Adipocyte (in vitro differentiated cells): Measurements from ENCODE around the gene INSRR.

Source experiments
- DNase-seq: peaks from one replicate; pipeline ENCODE4 v3.0.0-alpha.2; 2015; ENCODE audit warnings: low read depth
- H3K27me3 ChIP-seq: replicated peaks from 2 replicates; pipeline ENCODE4 v1.7.0; 2013; ENCODE audit warnings: mild to moderate bottlenecking, low read length, moderate library complexity; ENCODE audit not compliant: control insufficient read depth, insufficient read depth
- H3K36me3 ChIP-seq: 2 replicates; pipeline ENCODE4 v1.7.0; 2013; ENCODE audit warnings: low read length, mild to moderate bottlenecking, moderate library complexity; ENCODE audit not compliant: control insufficient read depth, insufficient read depth, severe bottlenecking
- H3K4me1 ChIP-seq: 2 replicates; pipeline ENCODE4 v1.7.0; 2013; ENCODE audit warnings: mild to moderate bottlenecking, low read length, moderate library complexity; ENCODE audit not compliant: control insufficient read depth, insufficient read depth
- H3K4me3 ChIP-seq: 2 replicates; pipeline ENCODE4 v1.7.0; 2013; ENCODE audit warnings: mild to moderate bottlenecking, low read length, moderate library complexity
- H3K9ac ChIP-seq: 2 replicates; pipeline ENCODE4 v1.7.0; 2013; ENCODE audit warnings: mild to moderate bottlenecking, low read length, moderate library complexity
- H3K9me3 ChIP-seq: 2 replicates; pipeline ENCODE4 v1.7.0; 2013; ENCODE audit warnings: mild to moderate bottlenecking, low read length, moderate library complexity; ENCODE audit not compliant: control insufficient read depth

INSRR gene

DNA sequence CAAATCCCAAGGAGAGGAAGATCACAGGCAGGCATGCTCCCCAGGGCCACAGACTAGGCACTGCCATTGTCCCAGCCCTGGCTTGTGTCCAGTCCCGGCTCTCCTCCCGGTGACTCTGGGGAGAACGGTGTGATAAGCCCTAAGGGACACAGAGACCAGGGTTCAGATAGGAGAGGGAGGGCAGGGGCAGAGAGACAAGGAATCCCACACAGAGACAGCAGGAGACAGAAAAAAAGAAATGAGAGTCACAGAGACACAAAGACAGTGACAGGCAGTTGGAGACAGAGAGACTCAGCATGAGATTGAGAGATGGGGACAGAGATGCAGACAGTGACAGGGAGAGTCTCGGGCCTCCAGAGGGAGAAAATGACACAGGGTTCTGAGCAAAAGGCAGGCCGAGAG is 361 bp downstream of the INSRR start:
- H3K4me3 ChIP-seq, result no peak overlapping the region

DNA sequence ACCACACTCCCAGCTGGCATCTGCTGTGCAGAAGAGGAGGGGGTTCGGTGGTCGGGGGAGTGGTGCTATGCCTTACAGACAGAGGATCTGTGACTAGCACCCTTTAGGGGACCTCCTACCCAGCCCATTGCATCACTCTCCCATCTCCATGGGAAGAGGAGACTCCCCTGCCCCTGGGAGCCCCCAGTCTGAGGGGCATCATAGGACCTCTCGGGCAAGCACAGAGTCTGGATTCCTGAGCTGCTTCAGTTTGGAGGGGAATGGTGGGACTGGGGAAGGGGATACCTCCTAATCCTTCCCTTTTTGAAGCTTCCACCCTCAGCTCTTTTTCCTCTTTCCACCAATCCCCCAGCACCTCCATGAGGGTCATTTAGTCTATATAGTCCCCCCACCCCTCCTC is 1.4 kb downstream of the INSRR start:
- DNase-seq, result no peak
- Histone ChIP-seq H3K9me3 (no peaks in the 10 kb centered on the region), H3K27me3 (peaks cover 59% of the 10 kb centered on the region), H3K4me1 (peaks cover 15% of the 10 kb centered on the region), H3K9ac (no peak overlapping the region), H3K4me3 (no peak overlapping the region), H3K36me3 (no peaks in the 10 kb centered on the region)

More for the DNA sequence above, 361 bp downstream of the INSRR start:
- H3K9me3 ChIP-seq, result no peaks in the 10 kb centered on the region
- no peak overlapping the region for H3K9ac ChIP-seq
- DNase-seq, result no peak
- peaks cover 54% of the 10 kb centered on the region for H3K27me3 ChIP-seq
- H3K36me3 ChIP-seq, result no peaks in the 10 kb centered on the region
- peaks cover 14% of the 10 kb centered on the region for H3K4me1 ChIP-seq

DNA sequence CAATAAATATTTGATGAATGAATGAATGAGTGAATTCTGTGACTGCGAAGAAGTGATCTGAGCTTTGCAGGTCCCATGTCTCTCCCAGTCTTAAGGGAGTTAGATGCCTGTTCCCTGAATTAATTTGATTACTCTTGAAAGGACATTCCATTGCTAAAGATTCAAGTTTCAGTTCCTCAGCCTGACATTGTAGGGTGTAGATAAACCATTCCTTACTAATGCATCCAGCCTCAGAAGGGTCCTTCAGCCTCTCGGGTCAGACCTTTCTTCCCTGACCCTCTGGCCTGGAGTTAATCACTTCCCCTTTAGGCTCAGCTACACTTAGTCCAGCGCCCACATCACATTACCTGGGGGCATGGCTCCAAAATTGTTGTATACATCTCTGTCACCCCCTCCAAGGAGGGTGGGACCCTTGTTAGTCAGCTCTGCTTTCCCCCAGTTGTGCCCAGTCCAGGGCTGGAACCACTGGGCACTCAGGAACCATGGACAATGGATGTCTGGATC is 2.6 kb downstream of the INSRR start:
- H3K4me3 ChIP-seq, result no peak overlapping the region
- no peak for DNase-seq
- H3K9me3 ChIP-seq, result no peaks in the 10 kb centered on the region
- peaks cover 50% of the 10 kb centered on the region for H3K27me3 ChIP-seq
- no peaks in the 10 kb centered on the region for H3K36me3 ChIP-seq
- H3K9ac ChIP-seq, result no peak overlapping the region
- peaks cover 20% of the 10 kb centered on the region for H3K4me1 ChIP-seq

DNA sequence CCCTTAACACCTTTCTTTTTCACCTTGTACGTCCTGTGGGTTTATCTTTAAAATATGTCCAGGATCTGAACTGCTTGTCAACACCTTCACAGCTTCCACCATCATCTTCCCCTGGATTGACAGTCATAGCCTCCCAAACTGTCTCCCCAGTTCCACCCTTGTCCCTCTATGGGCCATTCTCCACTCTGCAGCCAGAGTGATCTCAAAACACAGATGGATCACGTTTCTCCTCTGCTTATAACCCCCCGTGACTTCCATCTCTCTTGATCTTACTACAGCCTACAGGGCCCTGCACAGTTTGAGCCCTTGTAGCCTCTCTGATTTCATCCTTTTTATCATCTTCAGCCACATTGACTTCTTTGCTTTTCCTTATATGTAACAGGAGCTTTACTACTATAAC is 4.3 kb downstream of the INSRR start:
- no peaks in the 10 kb centered on the region for H3K9me3 ChIP-seq
- H3K9ac ChIP-seq, result no peak overlapping the region
- H3K36me3 ChIP-seq, result no peaks in the 10 kb centered on the region
- DNase-seq, result no peak
- H3K27me3 ChIP-seq, result peaks cover 39% of the 10 kb centered on the region
- H3K4me3 ChIP-seq, result no peak overlapping the region
- peaks cover 12% of the 10 kb centered on the region for H3K4me1 ChIP-seq

DNA sequence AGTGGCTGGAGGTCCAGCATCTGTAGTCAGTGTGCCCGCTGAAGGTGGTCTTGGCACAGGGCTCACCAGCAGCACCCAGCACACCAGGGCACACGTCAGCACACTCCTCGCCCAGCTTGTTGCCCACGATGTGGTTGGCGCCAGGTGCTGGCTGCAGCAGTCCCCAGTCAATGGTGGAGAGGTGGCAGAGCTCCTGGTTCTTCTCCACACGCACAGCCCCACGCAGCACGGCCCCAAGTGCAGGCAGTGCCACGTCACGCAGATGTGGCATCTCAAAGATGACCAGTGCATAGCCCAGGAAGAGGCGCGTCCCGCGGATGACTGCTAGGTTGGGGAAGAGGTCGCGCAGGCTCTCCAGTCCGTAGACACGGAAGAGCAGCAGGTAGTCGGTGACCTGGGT is 5.2 kb downstream of the INSRR start:
- DNase-seq, result no peak
- H3K4me1 ChIP-seq, result peaks cover 6% of the 10 kb centered on the region
- no peaks in the 10 kb centered on the region for H3K36me3 ChIP-seq
- no peak overlapping the region for H3K4me3 ChIP-seq
- H3K9ac ChIP-seq, result no peak overlapping the region
- H3K27me3 ChIP-seq, result peaks cover 33% of the 10 kb centered on the region
- H3K9me3 ChIP-seq, result no peaks in the 10 kb centered on the region

DNA sequence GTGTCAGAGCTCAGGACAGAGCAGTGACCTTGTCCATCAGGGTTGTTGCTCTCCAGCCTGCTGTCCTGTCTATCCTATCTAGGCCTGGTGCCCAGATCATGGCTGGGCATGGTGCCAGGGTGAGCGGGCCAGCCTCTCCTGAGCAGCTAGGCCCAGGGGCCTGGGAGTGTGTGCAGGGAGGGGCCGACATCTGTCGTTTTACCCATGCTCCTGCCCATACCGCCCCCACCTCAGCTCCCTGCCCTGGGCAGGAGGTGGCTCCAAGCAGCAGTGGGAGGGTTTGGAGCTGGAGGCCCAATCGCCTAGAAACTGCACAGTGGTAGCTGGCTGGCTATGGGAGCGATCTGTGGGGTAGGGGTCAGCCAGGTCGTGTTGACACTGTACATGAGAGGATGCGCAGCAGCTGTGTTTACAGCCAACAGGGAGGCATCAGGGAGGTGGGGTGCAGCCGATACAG is 6.5 kb downstream of the INSRR start:
- DNase-seq, result peak; percentile 30
- Histone ChIP-seq H3K27me3 (peaks cover 32% of the 10 kb centered on the region), H3K36me3 (no peaks in the 10 kb centered on the region)

DNA sequence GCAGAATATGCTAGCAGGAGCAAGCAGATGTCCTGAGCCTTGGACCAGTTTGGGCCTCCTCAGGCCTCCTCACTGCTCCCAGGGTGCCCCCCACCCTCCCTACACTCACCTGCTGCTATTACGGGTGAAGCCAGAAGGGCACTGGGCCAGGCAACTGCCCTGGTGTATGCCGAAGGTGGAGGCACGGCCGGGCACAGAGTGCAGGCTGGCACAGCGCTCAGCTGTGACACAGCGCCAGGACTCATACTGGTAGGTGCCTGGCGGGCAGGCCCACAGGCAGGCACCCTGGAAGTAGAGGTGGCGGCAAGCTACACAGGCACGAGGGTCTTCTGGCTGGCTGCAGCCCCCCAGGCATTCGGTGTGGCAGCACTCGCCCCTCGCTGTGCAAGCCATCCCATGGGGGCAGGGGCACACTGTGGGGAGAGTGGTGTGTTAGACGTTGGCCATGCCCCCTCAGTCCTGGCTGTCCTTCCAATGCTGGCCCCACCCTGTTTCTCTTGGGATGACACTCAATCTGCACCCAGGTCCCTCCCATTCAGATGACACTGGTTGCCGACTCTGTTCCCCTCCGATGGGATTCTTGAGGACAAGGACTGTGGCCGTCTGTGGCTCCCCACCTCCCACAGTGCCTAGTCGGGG is 7.0 kb downstream of the INSRR start:
- Histone ChIP-seq H3K27me3 (peaks cover 35% of the 10 kb centered on the region), H3K9ac (no peak overlapping the region), H3K4me3 (no peak overlapping the region), H3K36me3 (no peaks in the 10 kb centered on the region), H3K9me3 (no peaks in the 10 kb centered on the region), H3K4me1 (peaks cover 6% of the 10 kb centered on the region)
- no peak for DNase-seq

More for the DNA sequence above, 6.5 kb downstream of the INSRR start:
- H3K9ac ChIP-seq, result no peak overlapping the region
- H3K9me3 ChIP-seq, result no peaks in the 10 kb centered on the region
- H3K4me3 ChIP-seq, result no peak overlapping the region
- H3K4me1 ChIP-seq, result peaks cover 6% of the 10 kb centered on the region

DNA sequence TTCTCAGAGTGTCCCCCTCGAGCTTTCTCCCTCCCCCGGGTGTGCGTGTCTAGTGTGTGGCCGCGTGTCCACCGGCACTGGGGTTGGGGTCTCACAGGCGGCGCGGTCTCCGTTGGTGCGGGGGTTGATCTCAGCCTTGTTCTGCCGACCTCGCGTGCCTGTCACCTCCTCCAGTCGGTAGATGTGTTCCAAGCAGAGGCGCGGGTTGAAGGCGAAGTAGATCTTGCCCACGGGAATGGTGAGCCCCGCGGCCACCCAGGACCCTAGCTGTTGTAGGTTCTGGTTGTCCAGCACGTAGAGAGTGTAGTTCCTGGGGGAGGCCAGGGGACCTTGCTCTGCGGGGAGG is 9.8 kb downstream of the INSRR start:
- H3K36me3 ChIP-seq, result no peaks in the 10 kb centered on the region
- DNase-seq, result no peak
- H3K9ac ChIP-seq, result no peak overlapping the region
- peaks cover 6% of the 10 kb centered on the region for H3K4me1 ChIP-seq
- peaks cover 57% of the 10 kb centered on the region for H3K27me3 ChIP-seq
- H3K9me3 ChIP-seq, result no peaks in the 10 kb centered on the region
- no peak overlapping the region for H3K4me3 ChIP-seq

DNA sequence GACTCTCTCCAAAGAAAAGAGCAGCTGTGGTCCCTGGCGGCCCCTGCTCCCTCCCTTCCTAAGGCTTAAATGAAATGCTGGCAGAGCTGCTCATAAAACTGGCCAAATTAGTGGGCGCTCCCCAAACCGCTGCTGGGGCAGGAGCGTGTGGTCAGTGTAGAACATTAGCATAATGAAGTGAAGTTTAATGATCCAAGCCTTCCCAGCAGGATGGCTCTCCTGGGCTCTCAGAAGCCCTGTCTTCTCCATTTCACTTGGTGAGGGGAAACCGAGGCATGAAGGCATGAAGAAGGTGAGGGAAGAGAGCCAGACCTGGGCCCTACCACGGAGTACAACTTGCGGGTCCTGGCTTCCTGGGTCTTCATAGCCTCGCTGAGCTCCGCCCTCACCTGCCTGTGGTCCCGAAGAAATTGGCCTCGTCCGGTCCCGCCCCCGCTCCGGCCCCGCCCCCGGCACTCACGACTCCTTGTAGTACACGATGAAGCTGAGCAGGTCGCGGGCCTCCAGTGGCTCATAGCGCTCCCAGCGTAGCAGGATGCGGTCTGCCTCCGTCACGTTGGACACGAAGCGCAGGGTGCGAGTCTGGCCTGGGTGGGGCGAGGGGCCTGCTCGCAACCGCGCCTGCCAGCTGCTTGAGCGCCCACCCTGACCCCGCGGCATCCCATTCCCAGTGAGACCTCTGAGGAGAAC is 10.3 kb downstream of the INSRR start:
- Histone ChIP-seq H3K4me3 (no peak overlapping the region), H3K27me3 (peaks cover 57% of the 10 kb centered on the region), H3K36me3 (no peaks in the 10 kb centered on the region), H3K9me3 (no peaks in the 10 kb centered on the region), H3K4me1 (peaks cover 6% of the 10 kb centered on the region), H3K9ac (no peak overlapping the region)
- no peak for DNase-seq

DNA sequence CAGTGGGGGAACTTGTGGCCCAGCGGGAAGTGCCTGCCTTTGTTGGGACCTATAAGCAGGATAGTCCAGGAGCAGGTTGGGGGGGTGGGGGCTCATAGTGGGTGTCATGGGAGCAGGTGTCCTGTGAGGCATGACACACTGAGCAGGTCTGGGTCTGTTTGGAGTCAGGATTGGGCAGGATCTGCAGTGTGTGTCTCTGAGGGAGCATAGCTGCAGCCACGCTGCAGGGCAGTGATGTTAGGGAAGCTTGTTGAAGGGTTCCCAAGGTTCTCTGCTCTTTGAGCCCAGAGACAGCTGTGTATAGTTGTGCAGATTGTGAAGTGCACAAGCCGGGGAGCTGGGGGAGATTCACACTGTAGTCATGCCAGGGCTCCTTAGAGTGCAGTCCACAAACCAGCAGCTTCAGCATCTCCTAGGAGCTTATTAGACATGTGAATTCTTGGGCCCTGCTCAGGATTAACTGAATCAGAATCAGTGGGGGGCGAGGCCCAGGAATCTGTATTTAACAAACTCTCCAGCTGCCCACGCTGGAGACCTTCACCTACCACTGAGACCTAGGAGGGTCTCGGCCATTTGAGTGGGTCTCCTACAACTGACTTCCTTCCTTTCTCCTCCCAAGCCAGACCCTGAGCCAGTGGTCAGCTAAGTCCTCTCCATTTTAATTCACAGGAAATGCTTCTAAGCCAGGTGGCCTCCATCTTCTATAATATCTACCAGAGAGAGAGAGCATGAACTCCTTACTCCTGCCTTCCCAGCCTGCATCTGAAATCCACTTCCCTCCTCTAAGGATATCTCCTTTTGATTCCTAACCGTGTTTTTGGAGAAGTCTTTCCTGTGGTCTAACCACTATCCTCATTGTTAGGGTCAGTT is 11.1 kb downstream of the INSRR start:
- no peak for DNase-seq
- H3K9me3 ChIP-seq, result no peaks in the 10 kb centered on the region
- H3K9ac ChIP-seq, result no peak overlapping the region
- no peaks in the 10 kb centered on the region for H3K36me3 ChIP-seq
- peaks cover 6% of the 10 kb centered on the region for H3K4me1 ChIP-seq
- H3K27me3 ChIP-seq, result peaks cover 56% of the 10 kb centered on the region
- no peak overlapping the region for H3K4me3 ChIP-seq

DNA sequence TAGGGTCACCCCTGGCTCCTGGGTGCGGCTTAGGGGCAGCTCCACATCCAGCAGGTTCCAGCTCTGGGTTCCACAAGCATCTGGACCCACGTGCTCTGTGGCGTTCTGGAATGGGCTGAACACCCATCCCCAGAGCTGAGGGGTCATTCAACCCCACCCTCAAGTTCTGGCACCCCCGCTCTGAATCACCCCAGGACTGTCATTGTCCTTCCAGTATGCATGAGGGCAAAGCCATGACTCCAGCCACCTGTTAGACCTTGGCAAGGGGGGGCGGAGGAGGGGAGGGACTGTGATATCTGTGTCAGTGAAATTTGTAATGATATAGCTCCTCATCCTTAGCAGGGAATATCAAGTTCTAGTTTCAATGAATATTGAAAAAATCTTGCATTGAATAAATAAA is 12.3 kb downstream of the INSRR start:
- Histone ChIP-seq H3K9me3 (no peaks in the 10 kb centered on the region), H3K4me3 (no peak overlapping the region), H3K4me1 (no peaks in the 10 kb centered on the region), H3K27me3 (peaks cover 54% of the 10 kb centered on the region), H3K36me3 (no peaks in the 10 kb centered on the region), H3K9ac (no peak overlapping the region)
- DNase-seq, result no peak
